Liver (tissue), 9 donors: Measurements from ENCODE around the gene RBM47. TPM values are rescaled to one million over a fixed set of nuclear protein-coding genes. Genes with fewer than 3 reads are reported as not detected.

Experiments
- DNase-seq: peaks from one replicate; pipeline ENCODE4 v3.0.0-alpha.2; 2017; ENCODE audit warnings: low spot score
- H3K27ac ChIP-seq, 2 donors: one replicate each; pipeline ENCODE4 v1.7.0; 2013; ENCODE audit warnings: inconsistent platforms in 2 of 2, low read length in 2 of 2, control low read depth in 1 of 2, low read depth in 1 of 2, mild to moderate bottlenecking in 1 of 2
- H3K27me3 ChIP-seq, 4 donors: one replicate each; pipeline versions ENCODE4 v1.6.1 to v1.7.0; 2013; ENCODE audit warnings: low read length in 3 of 4, inconsistent platforms in 1 of 4, mild to moderate bottlenecking in 1 of 4, moderate library complexity in 1 of 4; ENCODE audit not compliant: control insufficient read depth in 4 of 4, insufficient read depth in 4 of 4
- H3K36me3 ChIP-seq, 4 donors: one replicate each; pipeline versions ENCODE4 v1.6.1 to v1.7.0; 2013; ENCODE audit warnings: low read length in 3 of 4, mild to moderate bottlenecking in 3 of 4, low read depth in 1 of 4, moderate library complexity in 1 of 4; ENCODE audit not compliant: control insufficient read depth in 4 of 4, insufficient read depth in 3 of 4
- H3K4me1 ChIP-seq, 4 donors: one replicate each; pipeline versions ENCODE4 v1.6.1 to v1.7.0; 2013; ENCODE audit warnings: low read length in 3 of 4, mild to moderate bottlenecking in 3 of 4, moderate library complexity in 1 of 4; ENCODE audit not compliant: control insufficient read depth in 4 of 4, insufficient read depth in 4 of 4
- H3K4me3 ChIP-seq, 3 donors: one replicate each; pipeline versions ENCODE4 v1.6.1 to v1.7.0; 2013; ENCODE audit warnings: low read length in 3 of 3, control low read depth in 1 of 3, low read depth in 1 of 3, mild to moderate bottlenecking in 1 of 3
- H3K9ac ChIP-seq, 2 donors: one replicate each; pipeline ENCODE4 v1.7.0; 2013; ENCODE audit warnings: low read length in 2 of 2, mild to moderate bottlenecking in 2 of 2, moderate library complexity in 2 of 2, control low read depth in 1 of 2, low read depth in 1 of 2
- H3K9me3 ChIP-seq, 4 donors: one replicate each; pipeline versions ENCODE4 v1.6.1 to v1.7.0; 2013; ENCODE audit warnings: low read length in 3 of 4; ENCODE audit not compliant: control insufficient read depth in 4 of 4
- ATF3 ChIP-seq: IDR thresholded peaks from 2 replicates; pipeline ENCODE4 v1.6.1; 2016; ENCODE audit warnings: antibody characterized with exemption
- CTCF ChIP-seq: fragments of 150-350 bp; IDR thresholded peaks from 2 replicates; pipeline ENCODE4 v1.5.1; 2017; ENCODE audit warnings: improper control_type of control experiment, low read depth, low read length; ENCODE audit not compliant: missing input control
- EGR1 ChIP-seq, 2 donors: IDR thresholded peaks; 2 replicates each; pipeline ENCODE4 v1.6.1; 2016 to 2018; ENCODE audit warnings: antibody characterized with exemption in 2 of 2, low read depth in 2 of 2
- FOXA1 ChIP-seq: IDR thresholded peaks from 2 replicates; pipeline ENCODE4 v1.6.1; 2016; ENCODE audit warnings: antibody characterized with exemption
- GABPA ChIP-seq, 2 donors: IDR thresholded peaks in 1 of 2; conservative IDR thresholded peaks in 1 of 2; 2 replicates each; pipeline ENCODE4 v1.6.1; 2016; ENCODE audit warnings: antibody characterized with exemption in 2 of 2, mild to moderate bottlenecking in 1 of 2, moderate library complexity in 1 of 2
- HNF4A ChIP-seq, 2 donors: conservative IDR thresholded peaks; 2 replicates each; pipeline ENCODE4 v1.6.1; 2016; ENCODE audit warnings: antibody characterized with exemption in 2 of 2, mild to moderate bottlenecking in 2 of 2
- HNF4G ChIP-seq: IDR thresholded peaks from 2 replicates; pipeline ENCODE4 v1.6.1; 2016; ENCODE audit warnings: antibody characterized with exemption
- JUND ChIP-seq, 2 donors: IDR thresholded peaks; 2 replicates each; pipeline ENCODE4 v1.6.1; 2016; ENCODE audit warnings: antibody characterized with exemption in 2 of 2
- MAX ChIP-seq: IDR thresholded peaks from 2 replicates; pipeline ENCODE4 v1.6.1; 2016; ENCODE audit warnings: antibody characterized with exemption
- RAD21 ChIP-seq, 2 donors: IDR thresholded peaks; 2 replicates each; pipeline ENCODE4 v1.6.1; 2016; ENCODE audit warnings: antibody characterized with exemption in 2 of 2, mild to moderate bottlenecking in 2 of 2
- RXRA ChIP-seq, 2 donors: IDR thresholded peaks; 2 replicates each; pipeline ENCODE4 v1.6.1; 2017 to 2018; ENCODE audit warnings: antibody characterized with exemption in 2 of 2, mild to moderate bottlenecking in 1 of 2
- SP1 ChIP-seq: IDR thresholded peaks from 2 replicates; pipeline ENCODE4 v1.6.1; 2018; ENCODE audit warnings: antibody characterized with exemption, mild to moderate bottlenecking
- ZBTB33 ChIP-seq: IDR thresholded peaks from 2 replicates; pipeline ENCODE4 v1.6.1; 2016; ENCODE audit warnings: antibody characterized with exemption
- WGBS: extraction: QIAGEN DNeasy Blood & Tissue Kit; methylation state at CpG from one replicate; pipeline ENCODE4 v1.1.7; 2013; 5-methylcytosine and 5-hydroxymethylcytosine counted together
- polyA plus RNA-seq, 2 donors: library from polyadenylated mRNA; stranded (reverse) in 1 of 2; unstranded in 1 of 2; fragments of 200-250 nt in 1 of 2; fragments of >200 nt in 1 of 2; fragmentation: Nextera tagmentation in 1 of 2; extraction: Ambion mirVana in 1 of 2; gene quantifications; one replicate each; pipeline versions ENCODE4 v1.2.1 to v1.2.3, GENCODE V29; 2013 to 2015
- total RNA-seq, 2 donors: library from RNA; depleted of rRNA; stranded (reverse); fragments of >200 nt; gene quantifications; one replicate each; pipeline ENCODE4 v1.2.3, GENCODE V29; 2014
- donor health status: healthy.
- donor health status: healthy.
- donor health status: healthy.
- donor health status: healthy.
- donor health status: healthy.

The RBM47 gene
- total and polyA plus RNA-seq, 4 donors, result 16.5 to 81.2 (median 24.7) TPM

- TF ChIP-seq MAX (no peak), SP1 (no peak), EGR1 (IDR thresholded peaks at IDR 0.05; ENCODE audit: low read depth in 2 of 2) (no peak), JUND (IDR thresholded peaks at IDR 0.05) (no peak), HNF4G (no peak)
These were observed 30.2 kb downstream of the RBM47 start (continued) for GRCh38 chr4:40599431-40599830.

GRCh38 chr4:40596522-40596921 is 33.1 kb downstream of the RBM47 start:
- no peak overlapping the region for H3K9ac ChIP-seq
- TF ChIP-seq RAD21 (IDR thresholded peaks at IDR 0.05) (no peak), JUND (IDR thresholded peaks at IDR 0.05) (no peak), EGR1 (IDR thresholded peaks at IDR 0.05; ENCODE audit: low read depth in 2 of 2) (no peak), FOXA1 (no peak), SP1 (no peak), HNF4A (conservative IDR thresholded peaks at IDR 0.05) (no peak), ZBTB33 (no peak), GABPA (IDR thresholded peaks at IDR 0.05 in 1 of 2, conservative IDR thresholded peaks at IDR 0.05 in 1 of 2) (no peak), RXRA (IDR thresholded peaks at IDR 0.05) (no peak), HNF4G (no peak), CTCF (no peak), ATF3 (no peak)
- H3K9me3 ChIP-seq, result no peaks in the 10 kb centered on the region
- no peaks in the 10 kb centered on the region for H3K27me3 ChIP-seq
- H3K4me3 ChIP-seq, result no peak overlapping the region
- 91% methylated on average over 4 of the region's 4 CpGs for WGBS
- peaks cover 0 to 4% (median 3%) of the 10 kb centered on the region in 4 donors for H3K4me1 ChIP-seq
- peaks cover 0 to 7% (median 4%) of the 10 kb centered on the region in 4 donors for H3K36me3 ChIP-seq
- no peak overlapping the region for H3K27ac ChIP-seq
- DNase-seq, result no peak

- Histone ChIP-seq H3K36me3 (peaks cover 0 to 7% (median 4%) of the 10 kb centered on the region in 4 donors), H3K27me3 (no peaks in the 10 kb centered on the region), H3K9ac (no peak overlapping the region), H3K27ac (no peak overlapping the region), H3K4me1 (peaks cover 0 to 5% (median 3%) of the 10 kb centered on the region in 4 donors), H3K9me3 (no peaks in the 10 kb centered on the region), H3K4me3 (no peak overlapping the region)
- WGBS, result 86% methylated on average over 5 of the region's 5 CpGs
- DNase-seq, result no peak
- TF ChIP-seq ZBTB33, result no peak
These were observed 33.7 kb downstream of the RBM47 start for GRCh38 chr4:40595981-40596380.
